GM21786 (cell line): ENCODE data around the gene MT1B.
A peak's percentile ranks its signal among the peaks of the same experiment; 100 is the strongest.

Experiments used
- ATAC-seq: cut with Tn5 transposase; IDR thresholded peaks from one replicate; pipeline ENCODE4 v1.9.1; 2021; ENCODE audit not compliant: unreplicated experiment

MT1B gene

GRCh38 chr16:56651586-56651985 lies at the start of gene MT1B:
Gene MT1B, plus strand, starts transcription at chr16:56651886. Its CDS starts 68 bp downstream, at chr16:56651954.
- no peak for ATAC-seq

DNA sequence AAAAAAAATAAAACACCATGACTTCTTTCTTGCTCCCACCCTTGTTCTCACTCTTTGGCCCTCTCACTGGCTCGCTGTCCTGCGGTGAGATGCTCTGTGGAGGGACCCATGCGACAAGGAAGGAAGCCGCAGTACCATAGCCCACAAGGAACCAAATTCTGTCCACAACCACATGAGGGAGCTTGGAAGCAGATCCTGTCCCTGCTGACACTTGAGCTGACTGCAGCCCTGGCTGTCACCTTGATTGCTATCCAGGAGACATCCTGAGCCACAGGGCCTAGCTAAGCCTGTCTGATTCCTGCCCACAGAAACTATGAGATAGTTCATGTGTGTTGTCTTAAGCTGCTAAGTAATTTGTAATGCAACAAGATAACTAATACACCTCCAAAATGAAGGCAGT lies 48.1 kb upstream of the MT1B start:
- no peak for ATAC-seq

- ATAC-seq = no peak
These were observed 46.7 kb upstream of the MT1B start for GRCh38 chr16:56604966-56605365.

DNA sequence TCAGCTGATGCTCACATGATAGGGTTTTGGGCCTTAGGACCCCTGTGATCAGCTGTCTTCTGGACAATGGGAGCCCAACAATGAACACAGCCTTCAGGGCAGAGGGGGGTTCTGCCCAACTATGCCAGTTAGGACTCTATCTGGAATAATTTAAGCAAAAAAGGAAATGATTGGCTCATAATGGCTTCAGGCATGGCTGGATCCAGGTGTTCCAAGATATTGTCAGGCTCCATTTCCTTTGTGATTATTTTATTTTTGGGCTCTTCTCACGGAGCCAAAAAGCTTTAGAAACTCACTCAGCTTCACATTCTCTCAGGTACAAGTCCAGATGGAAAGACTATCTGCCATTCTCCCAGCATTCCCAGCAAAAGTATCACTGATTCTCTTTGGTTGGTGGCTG lies 46.2 kb upstream of the MT1B start:
- no peak for ATAC-seq

GRCh38 chr16:56606071-56606475 lies 45.6 kb upstream of the MT1B start:
- no peak for ATAC-seq

GRCh38 chr16:56606476-56607108 lies 45.1 kb upstream of the MT1B start:
- no peak for ATAC-seq

DNA sequence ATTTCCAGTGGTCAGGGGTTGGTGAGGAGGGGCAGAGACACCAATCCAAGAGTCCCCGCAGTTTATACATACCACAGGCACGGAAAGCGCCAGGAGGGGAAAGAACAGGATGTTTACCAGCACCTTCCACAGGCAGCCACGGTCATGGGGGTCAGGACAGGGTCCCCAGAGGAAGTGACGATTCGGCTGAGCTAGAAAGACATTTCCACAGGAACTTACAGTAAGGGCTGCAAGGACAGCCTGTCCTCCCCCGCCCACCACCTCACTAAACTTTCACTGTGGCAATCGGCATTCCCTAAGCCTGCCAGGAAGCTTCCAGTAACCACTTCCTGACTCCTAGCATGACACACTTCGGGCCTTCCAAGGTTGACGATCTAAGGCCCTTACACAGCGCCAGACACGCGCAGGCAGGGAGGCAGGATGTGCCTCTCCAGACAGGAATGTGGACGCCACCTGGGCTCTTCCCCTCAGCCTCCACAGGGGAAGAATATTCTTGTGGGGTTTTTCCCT lies 44.5 kb upstream of the MT1B start:
- ATAC-seq = no peak

- no peak for ATAC-seq
These were observed 44.0 kb upstream of the MT1B start for GRCh38 chr16:56607675-56608042.

DNA sequence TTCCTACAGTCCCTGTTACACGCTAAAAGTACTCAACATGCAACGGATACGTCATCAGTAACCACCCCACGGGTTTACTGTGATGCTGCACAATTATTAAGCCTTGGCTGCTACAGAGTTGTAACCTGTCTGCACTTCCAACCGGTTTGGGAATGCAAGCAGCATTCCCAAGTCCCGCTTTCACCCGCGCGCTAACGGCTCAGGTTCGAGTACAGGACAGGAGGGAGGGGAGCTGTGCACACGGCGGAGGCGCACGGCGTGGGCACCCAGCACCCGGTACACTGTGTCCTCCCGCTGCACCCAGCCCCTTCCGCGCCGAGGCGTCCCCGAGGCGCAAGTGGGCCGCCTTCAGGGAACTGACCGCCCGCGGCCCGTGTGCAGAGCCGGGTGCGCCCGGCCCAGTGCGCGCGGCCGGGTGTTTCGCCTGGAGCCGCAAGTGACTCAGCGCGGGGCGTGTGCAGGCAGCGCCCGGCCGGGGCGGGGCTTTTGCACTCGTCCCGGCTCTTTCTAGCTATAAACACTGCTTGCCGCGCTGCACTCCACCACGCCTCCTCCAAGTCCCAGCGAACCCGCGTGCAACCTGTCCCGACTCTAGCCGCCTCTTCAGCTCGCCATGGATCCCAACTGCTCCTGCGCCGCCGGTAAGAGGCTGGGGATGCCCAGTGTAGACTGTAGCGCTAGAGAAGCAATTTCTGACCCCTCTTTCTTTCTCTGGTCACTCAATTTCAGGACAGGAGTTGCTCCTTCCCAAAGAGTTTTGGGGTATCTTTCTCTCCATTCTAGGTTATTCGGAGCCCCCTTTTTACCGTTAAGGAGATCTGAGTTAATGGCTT lies 43.4 kb upstream of the MT1B start, which contains the start of gene MT2A:
TSS of gene MT2A (plus strand) at position 542 of the 833 bp plus-strand sequence. CDS start at position 614, 72 bp downstream.
- ATAC-seq = peak; percentile 81

- no peak for ATAC-seq
These were observed 42.7 kb upstream of the MT1B start for GRCh38 chr16:56608876-56609462.

- peak; percentile 54 for ATAC-seq
These were observed 42.2 kb upstream of the MT1B start for GRCh38 chr16:56609463-56609921.

DNA sequence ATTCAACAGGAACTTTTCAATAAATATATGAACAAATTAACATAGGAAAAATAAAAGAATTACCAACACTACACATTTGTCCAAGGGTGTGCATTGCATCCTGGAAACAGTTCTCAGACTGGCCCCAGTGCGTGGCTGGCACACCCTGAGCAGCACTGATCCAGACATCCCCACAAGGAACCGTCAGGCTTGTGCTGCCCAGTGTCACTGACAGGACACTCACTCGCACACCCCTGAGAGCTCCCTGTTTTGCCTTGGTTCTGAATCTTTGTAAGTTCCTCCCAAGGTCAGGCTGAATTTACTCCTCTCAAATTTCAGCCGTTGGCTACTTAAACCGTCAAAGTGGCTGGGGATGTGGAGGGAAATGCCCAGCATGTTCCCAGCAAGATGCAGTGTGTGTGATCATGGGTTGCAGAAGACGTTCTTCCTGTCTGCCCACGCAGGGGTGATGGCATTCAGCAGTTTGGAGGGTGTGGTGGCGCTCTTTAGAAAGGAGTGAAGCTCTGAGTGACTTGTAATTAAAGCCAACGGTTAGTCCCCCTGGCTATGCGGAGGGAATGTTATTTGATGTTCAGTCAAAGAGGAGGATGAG lies 41.6 kb upstream of the MT1B start:
- ATAC-seq = no peak

GRCh38 chr16:56610609-56611111 lies 41.0 kb upstream of the MT1B start:
- ATAC-seq = no peak

DNA sequence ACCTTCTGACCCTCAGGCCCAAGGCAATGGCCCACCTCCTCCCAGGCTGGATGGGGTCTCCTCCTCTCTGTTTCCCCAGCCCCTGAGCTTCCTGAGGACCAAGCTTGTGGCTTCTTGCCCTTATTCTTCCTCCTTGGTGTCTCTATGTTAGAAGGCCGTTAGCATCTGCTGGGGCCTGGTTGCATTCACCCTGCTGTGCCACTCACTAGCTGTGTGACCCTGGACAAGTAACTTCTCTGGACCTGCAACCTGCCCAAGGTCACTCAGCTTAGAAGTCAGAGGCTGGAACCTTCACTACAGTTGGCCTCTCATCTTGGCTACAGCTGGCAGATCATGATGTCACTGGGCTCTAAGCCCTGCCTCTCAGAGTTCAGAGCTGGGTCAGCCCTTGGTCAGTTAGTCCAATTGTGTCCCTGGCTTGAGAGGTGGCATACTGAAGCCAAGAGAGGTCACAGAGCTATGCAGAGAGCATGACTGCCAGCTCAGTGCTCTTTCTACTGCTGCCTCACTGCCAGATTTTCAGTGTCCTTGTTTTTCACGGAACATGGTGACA lies 40.3 kb upstream of the MT1B start:
- ATAC-seq = no peak

GRCh38 chr16:56613706-56614105 lies 38.0 kb upstream of the MT1B start:
- no peak for ATAC-seq

- no peak for ATAC-seq
These were observed 37.1 kb upstream of the MT1B start for GRCh38 chr16:56614549-56614991.

- ATAC-seq = no peak
These were observed 36.3 kb upstream of the MT1B start for GRCh38 chr16:56615353-56615752.

- no peak for ATAC-seq
These were observed 35.0 kb upstream of the MT1B start for GRCh38 chr16:56616608-56617211.

DNA sequence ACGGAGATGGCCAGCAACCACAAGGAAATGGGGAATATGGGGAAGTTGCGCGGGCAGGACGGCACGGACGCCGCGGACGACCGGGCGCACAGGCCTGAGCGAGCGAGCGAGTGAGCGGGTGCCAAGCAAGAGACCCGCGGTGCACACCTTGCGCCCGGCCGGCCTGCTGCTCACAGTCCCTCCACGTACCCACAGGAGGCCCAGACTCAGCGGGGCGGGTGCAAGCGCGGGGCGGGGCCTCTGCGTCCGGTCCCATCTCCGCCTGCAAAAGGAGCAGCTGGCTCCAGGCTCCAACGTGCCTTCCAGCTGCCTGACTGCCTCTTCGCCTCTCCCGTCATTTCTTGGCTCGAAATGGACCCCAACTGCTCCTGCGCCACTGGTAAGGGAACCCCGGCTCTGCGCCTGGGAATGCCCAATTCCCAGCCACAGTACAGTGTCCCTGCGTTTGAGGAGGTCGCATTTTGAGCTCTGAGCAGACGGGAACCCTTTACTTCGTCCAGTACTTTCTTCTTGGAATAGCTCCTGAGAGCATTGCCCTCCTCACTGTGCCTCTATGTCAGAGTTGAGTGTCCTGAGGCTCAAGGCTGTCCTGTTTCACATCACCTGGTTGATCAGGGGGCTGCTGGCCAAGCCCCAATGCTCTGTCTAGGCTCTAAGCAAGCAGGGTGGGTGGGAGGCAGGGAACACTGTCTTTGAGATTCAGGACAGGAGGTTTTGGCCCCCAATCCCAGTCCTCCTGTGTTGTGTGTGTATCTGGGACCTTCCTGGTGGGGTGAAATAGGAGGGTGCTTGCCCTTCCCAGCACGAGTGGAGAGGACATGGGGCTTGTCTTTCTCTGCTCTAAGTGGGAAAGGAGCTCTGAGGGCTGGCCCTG lies 34.2 kb upstream of the MT1B start:
- ATAC-seq = no peak
